WTC11 (cell line): Measurements from ENCODE around the gene NEB.

ENCODE experiments used
- JUN ChIP-seq: sonication (generic); formaldehyde crosslinking; IDR thresholded peaks from 2 replicates; pipeline ENCODE4 v1.8.0; 2023; ENCODE audit warnings: mild to moderate bottlenecking, missing genetic modification reagents
- KAT7 ChIP-seq: sonication (generic); formaldehyde crosslinking; IDR thresholded peaks from 2 replicates; pipeline ENCODE4 v1.8.1; 2023; ENCODE audit warnings: missing genetic modification reagents, mild to moderate bottlenecking, borderline replicate concordance
- MXD4 ChIP-seq: fragments of 250-450 bp; sonication (Bioruptor Pico); IDR thresholded peaks from 2 replicates; pipeline ENCODE4 v1.8.0; 2021; ENCODE audit warnings: mild to moderate bottlenecking, moderate library complexity, borderline replicate concordance
- NFYB ChIP-seq: sonication (generic); formaldehyde crosslinking; conservative IDR thresholded peaks from 2 replicates; pipeline ENCODE4 v1.8.0; 2022; ENCODE audit warnings: low read depth, missing genetic modification reagents
- NR3C1 ChIP-seq: sonication (generic); formaldehyde crosslinking; conservative IDR thresholded peaks from 2 replicates; pipeline ENCODE4 v1.8.1; 2023; ENCODE audit warnings: low read depth, mild to moderate bottlenecking, missing genetic modification reagents
- ZBTB21 ChIP-seq: sonication (generic); formaldehyde crosslinking; IDR thresholded peaks from 2 replicates; pipeline ENCODE4 v1.8.1; 2023; ENCODE audit warnings: mild to moderate bottlenecking, missing genetic modification reagents, borderline replicate concordance
- ZNF396 ChIP-seq: fragments of 250-450 bp; sonication (Bioruptor Pico); IDR thresholded peaks from 2 replicates; pipeline ENCODE4 v1.8.0; 2021; ENCODE audit warnings: mild to moderate bottlenecking, moderate library complexity, borderline replicate concordance
- TF ChIP-seq, protein P1 (sequence below): sonication (generic); formaldehyde crosslinking; IDR thresholded peaks from 2 replicates; pipeline ENCODE4 v1.8.1; 2022; ENCODE audit warnings: low read depth, mild to moderate bottlenecking, moderate library complexity, missing genetic modification reagents, borderline replicate concordance
- TF ChIP-seq, protein P2 (sequence below): fragments of 200-600 bp; IDR thresholded peaks from 2 replicates; pipeline ENCODE4 v1.8.0; 2022; ENCODE audit warnings: antibody characterized with exemption
- TF ChIP-seq, protein P3 (sequence below): sonication (generic); formaldehyde crosslinking; IDR thresholded peaks from 2 replicates; pipeline ENCODE4 v1.8.1; 2022; ENCODE audit warnings: missing genetic modification reagents, borderline replicate concordance
- TF ChIP-seq, protein P4 (sequence below): sonication (generic); formaldehyde crosslinking; conservative IDR thresholded peaks from 2 replicates; pipeline ENCODE4 v1.8.1; 2023; ENCODE audit warnings: mild to moderate bottlenecking, low read depth, missing genetic modification reagents, moderate library complexity
- TF ChIP-seq, protein P5 (sequence below): sonication (generic); formaldehyde crosslinking; IDR thresholded peaks from 2 replicates; pipeline ENCODE4 v1.8.1; 2022; ENCODE audit warnings: mild to moderate bottlenecking, moderate library complexity, missing genetic modification reagents
- TF ChIP-seq, protein P6 (sequence below): sonication (generic); formaldehyde crosslinking; IDR thresholded peaks from 2 replicates; pipeline ENCODE4 v1.8.0; 2022; ENCODE audit warnings: mild to moderate bottlenecking, missing genetic modification reagents

DNA sequence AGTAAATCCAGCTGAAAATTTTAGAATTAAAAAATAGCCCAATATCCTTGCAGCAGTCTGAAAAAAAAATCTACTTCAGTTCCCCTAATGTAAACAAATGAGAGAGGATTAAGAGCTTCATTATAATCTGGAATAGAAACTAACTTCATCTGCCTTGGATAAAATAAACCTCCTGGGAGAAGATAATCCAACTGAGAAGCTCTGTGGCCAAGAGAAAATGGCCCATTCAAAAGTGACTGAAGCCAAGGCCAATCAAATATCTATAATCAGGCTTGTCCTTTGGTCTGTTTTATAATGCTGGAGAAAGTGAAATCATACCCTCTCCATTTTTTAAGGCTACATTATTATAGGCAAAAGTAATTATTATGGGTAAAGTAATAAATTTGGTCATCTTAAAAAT lies 110.0 kb downstream of the NEB start:
- TF ChIP-seq, protein P1, sequence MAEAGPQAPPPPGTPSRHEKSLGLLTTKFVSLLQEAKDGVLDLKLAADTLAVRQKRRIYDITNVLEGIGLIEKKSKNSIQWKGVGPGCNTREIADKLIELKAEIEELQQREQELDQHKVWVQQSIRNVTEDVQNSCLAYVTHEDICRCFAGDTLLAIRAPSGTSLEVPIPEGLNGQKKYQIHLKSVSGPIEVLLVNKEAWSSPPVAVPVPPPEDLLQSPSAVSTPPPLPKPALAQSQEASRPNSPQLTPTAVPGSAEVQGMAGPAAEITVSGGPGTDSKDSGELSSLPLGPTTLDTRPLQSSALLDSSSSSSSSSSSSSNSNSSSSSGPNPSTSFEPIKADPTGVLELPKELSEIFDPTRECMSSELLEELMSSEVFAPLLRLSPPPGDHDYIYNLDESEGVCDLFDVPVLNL (CRISPR knock-in tag): no peak
- TF ChIP-seq MXD4 (CRISPR knock-in tag) (no peak), ZNF396 (CRISPR knock-in tag) (no peak), NFYB (CRISPR knock-in tag) (no peak), JUN (CRISPR knock-in tag) (no peak), ZBTB21 (CRISPR knock-in tag) (no peak), NR3C1 (CRISPR knock-in tag) (no peak), KAT7 (CRISPR knock-in tag) (no peak)
- TF ChIP-seq, protein P2, sequence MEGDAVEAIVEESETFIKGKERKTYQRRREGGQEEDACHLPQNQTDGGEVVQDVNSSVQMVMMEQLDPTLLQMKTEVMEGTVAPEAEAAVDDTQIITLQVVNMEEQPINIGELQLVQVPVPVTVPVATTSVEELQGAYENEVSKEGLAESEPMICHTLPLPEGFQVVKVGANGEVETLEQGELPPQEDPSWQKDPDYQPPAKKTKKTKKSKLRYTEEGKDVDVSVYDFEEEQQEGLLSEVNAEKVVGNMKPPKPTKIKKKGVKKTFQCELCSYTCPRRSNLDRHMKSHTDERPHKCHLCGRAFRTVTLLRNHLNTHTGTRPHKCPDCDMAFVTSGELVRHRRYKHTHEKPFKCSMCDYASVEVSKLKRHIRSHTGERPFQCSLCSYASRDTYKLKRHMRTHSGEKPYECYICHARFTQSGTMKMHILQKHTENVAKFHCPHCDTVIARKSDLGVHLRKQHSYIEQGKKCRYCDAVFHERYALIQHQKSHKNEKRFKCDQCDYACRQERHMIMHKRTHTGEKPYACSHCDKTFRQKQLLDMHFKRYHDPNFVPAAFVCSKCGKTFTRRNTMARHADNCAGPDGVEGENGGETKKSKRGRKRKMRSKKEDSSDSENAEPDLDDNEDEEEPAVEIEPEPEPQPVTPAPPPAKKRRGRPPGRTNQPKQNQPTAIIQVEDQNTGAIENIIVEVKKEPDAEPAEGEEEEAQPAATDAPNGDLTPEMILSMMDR: no peak
- TF ChIP-seq, protein P3, sequence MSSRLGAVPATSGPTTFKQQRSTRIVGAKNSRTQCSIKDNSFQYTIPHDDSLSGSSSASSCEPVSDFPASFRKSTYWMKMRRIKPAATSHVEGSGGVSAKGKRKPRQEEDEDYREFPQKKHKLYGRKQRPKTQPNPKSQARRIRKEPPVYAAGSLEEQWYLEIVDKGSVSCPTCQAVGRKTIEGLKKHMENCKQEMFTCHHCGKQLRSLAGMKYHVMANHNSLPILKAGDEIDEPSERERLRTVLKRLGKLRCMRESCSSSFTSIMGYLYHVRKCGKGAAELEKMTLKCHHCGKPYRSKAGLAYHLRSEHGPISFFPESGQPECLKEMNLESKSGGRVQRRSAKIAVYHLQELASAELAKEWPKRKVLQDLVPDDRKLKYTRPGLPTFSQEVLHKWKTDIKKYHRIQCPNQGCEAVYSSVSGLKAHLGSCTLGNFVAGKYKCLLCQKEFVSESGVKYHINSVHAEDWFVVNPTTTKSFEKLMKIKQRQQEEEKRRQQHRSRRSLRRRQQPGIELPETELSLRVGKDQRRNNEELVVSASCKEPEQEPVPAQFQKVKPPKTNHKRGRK (CRISPR knock-in tag): no peak
- TF ChIP-seq, protein P4, sequence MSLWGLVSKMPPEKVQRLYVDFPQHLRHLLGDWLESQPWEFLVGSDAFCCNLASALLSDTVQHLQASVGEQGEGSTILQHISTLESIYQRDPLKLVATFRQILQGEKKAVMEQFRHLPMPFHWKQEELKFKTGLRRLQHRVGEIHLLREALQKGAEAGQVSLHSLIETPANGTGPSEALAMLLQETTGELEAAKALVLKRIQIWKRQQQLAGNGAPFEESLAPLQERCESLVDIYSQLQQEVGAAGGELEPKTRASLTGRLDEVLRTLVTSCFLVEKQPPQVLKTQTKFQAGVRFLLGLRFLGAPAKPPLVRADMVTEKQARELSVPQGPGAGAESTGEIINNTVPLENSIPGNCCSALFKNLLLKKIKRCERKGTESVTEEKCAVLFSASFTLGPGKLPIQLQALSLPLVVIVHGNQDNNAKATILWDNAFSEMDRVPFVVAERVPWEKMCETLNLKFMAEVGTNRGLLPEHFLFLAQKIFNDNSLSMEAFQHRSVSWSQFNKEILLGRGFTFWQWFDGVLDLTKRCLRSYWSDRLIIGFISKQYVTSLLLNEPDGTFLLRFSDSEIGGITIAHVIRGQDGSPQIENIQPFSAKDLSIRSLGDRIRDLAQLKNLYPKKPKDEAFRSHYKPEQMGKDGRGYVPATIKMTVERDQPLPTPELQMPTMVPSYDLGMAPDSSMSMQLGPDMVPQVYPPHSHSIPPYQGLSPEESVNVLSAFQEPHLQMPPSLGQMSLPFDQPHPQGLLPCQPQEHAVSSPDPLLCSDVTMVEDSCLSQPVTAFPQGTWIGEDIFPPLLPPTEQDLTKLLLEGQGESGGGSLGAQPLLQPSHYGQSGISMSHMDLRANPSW (CRISPR knock-in tag): no peak
- TF ChIP-seq, protein P5, sequence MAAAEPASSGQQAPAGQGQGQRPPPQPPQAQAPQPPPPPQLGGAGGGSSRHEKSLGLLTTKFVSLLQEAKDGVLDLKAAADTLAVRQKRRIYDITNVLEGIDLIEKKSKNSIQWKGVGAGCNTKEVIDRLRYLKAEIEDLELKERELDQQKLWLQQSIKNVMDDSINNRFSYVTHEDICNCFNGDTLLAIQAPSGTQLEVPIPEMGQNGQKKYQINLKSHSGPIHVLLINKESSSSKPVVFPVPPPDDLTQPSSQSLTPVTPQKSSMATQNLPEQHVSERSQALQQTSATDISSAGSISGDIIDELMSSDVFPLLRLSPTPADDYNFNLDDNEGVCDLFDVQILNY (CRISPR knock-in tag): no peak
- TF ChIP-seq, protein P6, sequence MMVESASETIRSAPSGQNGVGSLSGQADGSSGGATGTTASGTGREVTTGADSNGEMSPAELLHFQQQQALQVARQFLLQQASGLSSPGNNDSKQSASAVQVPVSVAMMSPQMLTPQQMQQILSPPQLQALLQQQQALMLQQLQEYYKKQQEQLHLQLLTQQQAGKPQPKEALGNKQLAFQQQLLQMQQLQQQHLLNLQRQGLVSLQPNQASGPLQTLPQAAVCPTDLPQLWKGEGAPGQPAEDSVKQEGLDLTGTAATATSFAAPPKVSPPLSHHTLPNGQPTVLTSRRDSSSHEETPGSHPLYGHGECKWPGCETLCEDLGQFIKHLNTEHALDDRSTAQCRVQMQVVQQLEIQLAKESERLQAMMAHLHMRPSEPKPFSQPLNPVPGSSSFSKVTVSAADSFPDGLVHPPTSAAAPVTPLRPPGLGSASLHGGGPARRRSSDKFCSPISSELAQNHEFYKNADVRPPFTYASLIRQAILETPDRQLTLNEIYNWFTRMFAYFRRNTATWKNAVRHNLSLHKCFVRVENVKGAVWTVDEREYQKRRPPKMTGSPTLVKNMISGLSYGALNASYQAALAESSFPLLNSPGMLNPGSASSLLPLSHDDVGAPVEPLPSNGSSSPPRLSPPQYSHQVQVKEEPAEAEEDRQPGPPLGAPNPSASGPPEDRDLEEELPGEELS (CRISPR knock-in tag): no peak
